Retina (tissue), 1 donor: ENCODE measurements around the gene TNRC6C.
"Not testable (repeated sequence)": the region's sequence is repeated elsewhere in the genome, so short reads cannot be mapped to it uniquely, and the experiment has no call there.

Experiments used
- DNase-seq: peaks from one replicate; pipeline ENCODE4 v3.0.0-alpha.2; 2016

The TNRC6C gene

DNA sequence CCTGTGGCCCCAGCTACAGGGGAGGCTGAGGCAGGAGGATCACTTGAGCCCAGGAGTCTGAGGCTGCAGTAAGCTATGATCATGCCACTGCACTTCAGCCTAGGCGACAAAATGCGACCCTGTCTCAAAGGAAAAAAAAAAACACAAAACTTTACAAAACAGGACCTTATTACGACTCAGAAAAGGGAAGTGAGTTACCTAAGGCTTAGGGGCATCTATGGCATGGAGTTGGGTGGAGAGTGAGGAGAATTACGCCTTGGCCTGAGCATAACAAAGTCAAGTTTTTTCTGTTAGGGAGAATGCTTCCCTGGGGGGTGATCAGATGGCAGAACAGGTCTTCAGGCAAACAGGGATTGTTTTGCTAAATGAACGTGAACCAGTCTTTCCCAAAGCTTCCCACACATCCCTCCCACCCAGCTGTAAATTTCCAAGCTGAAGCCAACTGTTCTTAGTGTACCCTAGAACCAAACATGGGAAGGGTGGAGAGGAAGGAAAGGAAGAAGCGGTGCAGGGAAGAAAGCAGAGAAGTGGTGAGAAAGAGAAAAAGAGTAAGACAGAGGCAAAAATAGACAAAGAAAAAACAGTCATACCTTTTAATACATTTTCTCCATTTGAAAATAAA lies 24.6 kb upstream of the TNRC6C start:
- no peak for DNase-seq

DNA sequence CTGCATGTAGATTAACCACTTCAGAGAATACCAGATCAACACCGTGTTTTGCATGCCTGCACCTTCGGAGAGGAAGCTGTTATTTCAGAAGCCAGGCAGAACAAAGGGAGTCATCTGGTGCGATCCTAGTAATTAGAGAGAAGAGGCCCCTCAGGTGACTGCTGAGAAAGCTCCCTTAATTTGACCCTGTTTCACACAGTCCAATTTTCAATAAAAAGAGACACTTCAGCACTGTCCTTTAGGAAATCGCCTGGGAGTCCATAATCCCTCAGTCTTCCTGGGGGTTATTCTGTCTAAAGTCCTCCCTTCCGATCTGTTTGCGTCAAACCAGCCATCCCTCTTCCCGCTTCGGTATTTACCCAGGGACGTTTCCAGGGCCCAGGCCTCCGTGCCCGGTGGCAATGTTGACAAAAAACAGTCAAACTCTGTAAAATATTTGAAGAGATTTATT lies 23.4 kb upstream of the TNRC6C start:
- DNase-seq, result peak; percentile 44

DNA sequence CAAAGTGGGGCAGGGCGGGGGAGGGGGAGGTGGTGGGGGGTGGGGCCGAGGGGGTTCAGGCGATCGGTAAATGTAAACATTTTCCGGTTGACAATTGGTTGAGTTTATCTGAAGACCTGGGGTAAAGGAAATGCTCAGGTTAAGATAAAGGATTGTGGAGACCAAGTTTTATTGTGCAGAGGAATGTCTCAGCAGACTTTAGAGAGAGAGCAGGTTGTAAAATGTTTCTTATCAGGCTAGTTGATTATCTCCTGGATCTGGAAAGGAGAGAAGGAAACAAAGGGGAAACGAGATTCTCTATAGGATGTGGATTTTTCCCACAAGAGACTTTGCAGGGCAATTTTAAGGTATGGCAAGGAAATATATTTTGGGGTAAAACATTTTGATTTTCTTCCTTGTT lies 22.8 kb upstream of the TNRC6C start:
- not testable (repeated sequence) for DNase-seq

DNA sequence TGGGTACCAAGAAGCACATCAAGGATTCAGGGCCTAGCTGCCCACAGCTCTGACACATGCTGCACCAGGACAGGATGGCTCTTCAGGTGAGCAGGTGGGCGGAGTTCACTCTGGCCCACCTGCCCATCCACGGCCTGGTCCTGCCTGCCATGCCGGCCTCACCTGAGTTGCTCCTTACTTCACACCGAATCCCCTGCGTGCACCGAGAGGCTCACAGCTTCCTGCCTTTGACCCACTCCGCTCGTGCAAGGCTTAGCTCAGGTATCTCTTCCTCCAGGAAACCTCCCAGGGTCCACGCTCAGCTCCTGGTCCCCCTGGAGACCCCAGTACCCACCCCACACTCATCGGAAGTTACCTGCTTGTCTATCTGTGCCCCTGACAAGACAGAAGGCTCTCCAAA lies 21.6 kb upstream of the TNRC6C start:
- DNase-seq, result no peak

DNA sequence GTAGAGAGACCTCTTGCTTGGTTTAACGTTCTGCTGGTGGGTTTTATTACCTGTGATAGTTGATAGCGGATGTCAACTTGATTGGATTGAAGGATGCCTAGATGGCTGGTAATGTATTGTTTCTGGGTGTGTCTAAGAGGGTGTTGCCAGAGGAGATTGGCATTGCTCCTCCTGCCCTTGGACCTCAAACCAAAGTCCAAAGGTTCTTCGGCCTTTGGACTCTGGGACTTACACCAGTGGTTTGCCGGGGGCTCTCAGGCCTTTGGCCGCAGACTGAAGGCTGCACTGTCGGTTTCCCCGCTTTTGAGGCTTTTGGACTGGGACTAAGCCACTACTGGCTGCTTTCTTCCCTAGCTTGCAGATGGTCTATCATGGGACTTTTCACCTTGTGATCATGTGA lies 17.5 kb upstream of the TNRC6C start:
- no peak for DNase-seq

DNA sequence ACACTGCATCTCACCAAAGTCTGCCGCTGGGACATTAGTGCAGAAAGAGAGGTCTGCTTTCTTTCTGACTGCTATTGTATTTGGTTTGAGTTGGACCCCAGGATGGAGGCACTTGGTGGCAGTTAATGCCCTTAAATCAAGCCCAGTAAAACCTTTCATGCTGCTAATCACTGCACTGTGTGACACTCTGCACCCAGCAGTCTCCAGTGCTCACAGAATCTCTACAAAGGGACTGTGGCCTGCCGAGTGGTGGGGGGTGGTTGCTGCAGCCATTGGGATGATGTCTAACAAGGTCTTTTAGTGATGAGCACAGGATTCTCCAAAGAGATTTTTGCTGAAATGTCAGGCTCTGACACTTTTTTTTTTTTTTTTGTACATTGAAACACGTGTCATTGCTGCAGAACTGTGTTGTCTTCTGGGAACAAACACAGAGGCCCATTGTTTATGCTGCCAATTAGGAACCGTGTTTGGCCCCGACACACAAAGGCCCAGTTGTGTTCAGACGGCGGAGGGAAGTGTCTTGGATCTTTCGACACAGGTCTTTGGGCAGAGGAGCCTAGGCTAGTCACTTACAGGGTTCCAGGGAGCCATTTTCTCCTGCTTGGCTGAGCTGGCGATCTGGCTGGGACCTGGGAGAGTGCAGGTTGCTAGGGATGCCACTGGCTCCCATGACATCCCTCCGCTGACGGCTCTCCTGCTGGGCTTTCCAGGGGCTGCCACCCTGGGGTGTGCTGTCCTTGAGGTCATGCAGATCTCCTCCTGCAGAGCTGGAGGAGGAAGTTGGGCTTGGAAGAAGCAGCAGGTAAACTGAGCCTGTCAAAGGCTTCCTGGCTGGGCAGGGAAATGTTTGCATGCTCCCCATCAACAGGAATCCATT lies 16.2 kb upstream of the TNRC6C start:
- peak; percentile 67 for DNase-seq

DNA sequence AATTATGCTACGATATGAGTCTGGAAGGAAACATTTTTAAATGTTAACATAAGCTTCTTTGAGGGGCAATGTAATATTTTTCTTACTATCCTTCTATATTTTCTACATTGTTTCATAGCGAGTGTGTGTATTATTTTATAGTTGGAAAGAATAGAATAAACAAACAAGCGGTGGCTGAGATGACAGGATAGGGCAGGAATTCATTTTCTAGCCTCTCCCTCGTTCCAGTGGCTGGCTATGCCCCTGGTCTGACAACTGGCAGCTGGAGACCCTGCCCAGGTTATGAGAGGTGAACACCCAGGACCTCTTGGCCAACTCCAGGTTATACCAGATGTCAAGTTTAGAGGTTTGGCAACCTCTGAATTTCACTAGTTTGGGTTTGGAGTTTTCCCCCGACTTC lies 14.5 kb upstream of the TNRC6C start:
- DNase-seq, result no peak

DNA sequence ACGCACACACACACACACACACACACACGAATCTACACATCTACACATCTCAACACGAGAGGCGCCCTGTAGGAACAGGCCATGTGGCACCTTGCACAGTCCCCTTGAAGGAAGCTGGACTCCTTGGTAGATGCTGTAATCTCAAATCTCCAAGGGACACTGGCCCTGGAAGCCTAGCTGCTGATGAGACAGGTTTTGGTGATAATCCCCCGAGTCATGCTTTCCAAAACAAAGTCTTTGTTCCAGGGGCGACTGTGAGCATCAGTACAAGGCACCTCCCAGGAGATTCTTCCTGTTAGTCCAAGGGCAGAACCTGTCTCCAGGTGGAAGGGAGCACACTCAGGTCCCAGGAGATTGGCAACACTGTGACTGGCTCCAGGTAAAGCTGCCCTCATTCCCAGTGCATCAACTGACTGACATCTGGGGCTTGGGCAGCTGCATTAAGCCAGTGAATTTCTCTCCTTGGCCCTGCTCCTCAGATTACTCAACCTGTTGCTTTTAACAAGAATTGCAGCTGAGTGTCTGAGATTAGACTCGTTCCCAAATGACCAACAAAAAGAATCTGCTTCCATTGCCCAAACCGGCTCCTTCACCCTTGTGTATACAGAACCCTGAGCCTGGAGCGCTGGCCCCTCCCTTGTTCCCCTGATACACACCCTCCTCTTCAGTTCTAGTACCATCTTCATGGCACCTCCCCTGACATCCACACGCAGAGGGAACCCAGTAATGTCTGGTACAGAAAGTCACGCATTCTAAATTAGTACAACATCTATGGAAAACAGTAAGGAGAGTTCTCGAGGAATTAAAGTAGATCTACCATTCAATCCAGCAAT lies 13.9 kb upstream of the TNRC6C start:
- DNase-seq, result no peak

DNA sequence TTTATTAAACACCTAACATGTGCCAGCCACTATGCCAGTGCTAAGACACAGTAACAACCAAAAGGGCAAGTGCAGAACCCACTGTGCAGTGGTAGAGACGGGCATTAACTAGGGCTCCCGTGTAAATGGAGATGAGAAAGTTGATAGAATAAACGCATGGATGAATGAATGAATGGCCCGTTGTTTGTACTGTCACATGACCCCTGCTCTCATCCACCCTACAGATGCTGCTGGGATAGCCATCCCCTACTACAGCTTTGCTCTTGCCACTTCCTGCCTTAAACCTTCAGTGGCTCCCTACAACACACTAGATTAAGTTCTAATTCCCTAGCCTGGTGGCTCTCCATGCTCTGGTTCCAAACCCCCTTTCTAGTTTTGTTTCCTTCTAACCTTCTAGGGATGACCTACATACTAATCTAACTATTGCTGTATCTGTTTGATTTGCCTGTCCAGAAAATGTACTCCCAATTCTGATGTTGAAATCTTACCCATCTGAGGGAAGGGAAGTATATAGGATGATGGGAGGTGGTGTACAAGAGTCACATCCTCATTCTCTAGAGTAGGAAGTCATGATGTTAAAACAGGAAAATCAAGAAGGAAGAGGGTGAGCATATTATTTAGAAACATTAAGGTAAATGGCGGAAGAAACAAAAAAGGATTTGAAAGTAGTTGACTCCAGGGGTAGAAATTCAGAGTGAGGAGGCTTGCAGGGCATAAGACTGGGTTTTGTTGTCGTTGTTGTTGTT lies 11.4 kb upstream of the TNRC6C start:
- no peak for DNase-seq

DNA sequence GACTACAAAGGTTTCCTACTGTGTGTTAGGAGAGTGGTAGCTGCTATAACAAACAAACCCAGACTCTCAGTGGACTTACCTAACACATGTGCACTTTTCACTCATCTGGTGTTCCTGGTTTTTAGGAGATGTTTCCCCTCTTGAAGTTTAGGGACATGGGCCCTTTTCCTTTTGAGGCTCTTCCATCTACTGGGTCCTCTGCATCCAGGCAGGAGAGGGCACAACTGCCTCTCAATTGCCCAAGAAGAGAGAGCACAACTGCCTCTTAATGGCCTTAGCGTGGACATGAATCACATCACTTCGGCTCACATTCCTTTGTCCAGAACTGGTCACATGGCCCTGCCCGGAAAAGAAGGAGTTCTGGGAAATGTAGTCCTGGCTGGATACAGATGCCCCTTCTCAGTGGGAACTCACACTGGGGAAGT lies 9.8 kb upstream of the TNRC6C start:
- peak; percentile 60 for DNase-seq

DNA sequence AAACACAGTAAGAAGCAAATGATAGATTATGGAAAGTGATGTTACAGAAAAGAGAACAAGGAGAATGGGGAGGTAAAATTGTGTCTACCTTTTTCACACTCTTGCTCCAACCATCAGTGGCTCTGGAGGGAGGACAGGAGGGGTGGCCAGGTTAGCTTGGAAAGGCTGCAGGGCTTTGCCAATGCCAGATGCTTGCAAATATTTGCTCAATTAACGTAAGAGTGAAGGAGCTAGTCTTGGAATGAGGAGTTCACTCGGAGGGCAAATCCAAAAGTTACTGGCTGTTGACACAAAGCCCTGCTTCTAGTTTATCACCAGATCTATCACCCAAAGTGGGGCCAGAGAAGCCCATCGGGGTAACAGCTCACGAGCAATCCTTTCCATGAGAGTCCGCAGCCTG lies 7.4 kb upstream of the TNRC6C start:
- no peak for DNase-seq

DNA sequence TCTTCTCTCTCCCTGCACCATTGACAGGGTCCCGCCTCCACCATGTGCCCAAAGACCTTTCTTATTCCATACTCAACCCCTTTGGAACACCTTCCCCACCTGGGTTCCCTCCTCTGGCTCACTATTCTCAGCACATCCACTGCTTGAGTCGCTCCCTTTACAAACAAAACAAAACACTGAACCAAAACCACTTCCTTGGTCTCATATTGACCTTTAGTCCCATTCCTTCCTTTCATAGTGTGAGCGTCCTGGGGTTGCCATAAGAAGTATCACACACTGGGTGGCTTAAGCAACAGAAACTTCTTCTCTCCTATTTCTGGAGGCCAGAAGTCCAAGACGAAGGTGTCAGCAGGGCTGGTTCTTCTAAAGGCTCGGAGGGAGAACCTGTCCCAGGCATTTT lies 6.1 kb upstream of the TNRC6C start:
- no peak for DNase-seq

DNA sequence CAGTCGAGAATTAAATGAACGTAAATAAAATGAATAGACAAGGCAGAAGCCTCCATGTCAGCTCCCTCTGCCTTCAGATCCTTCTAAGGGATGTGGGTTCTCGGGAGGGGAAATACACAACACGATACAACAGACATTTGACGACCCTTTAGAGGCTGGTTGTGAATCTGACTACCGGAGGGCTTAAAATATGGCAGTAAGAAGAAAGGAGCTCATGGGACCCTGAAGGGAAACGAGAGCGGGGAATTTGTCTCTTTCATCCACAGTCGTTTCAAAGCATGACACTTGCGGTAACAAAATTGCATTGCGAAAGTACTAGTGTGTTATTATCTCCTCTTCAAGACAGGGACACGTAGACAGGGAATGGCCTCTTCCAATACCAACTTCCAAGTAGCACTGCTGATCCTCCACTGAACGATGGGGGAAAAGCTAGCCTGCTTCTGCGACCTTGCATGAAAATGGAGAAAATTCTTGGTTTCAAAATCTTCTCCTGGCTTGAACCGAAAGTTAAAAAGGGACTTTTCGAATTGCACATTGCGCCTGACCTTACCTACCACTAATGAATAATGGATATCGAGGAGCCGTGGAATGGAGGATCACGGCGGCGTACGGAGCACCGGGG lies 1.2 kb upstream of the TNRC6C start:
- DNase-seq, result no peak

DNA sequence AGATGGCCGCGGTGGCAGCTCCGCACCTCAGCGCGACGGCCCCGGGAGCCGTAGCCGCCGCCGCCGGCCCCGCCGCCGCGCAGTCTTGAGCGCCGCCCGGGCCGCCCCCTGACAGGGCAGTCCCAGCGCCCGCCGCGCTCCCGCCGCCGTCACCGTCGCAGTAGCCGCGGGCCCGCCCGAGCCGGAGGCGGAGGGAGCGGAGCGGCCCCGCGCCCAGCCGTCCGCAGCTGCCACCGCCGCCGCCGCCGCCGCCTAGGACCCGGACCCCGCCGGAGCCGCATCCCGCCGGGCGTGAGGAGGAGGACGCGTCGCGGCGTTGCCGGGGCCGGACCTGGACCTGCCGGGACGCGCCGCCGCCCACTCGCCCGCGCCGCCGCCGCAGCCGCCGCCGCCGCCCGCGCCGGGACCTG lies 218 bp downstream of the TNRC6C start:
- no peak for DNase-seq

DNA sequence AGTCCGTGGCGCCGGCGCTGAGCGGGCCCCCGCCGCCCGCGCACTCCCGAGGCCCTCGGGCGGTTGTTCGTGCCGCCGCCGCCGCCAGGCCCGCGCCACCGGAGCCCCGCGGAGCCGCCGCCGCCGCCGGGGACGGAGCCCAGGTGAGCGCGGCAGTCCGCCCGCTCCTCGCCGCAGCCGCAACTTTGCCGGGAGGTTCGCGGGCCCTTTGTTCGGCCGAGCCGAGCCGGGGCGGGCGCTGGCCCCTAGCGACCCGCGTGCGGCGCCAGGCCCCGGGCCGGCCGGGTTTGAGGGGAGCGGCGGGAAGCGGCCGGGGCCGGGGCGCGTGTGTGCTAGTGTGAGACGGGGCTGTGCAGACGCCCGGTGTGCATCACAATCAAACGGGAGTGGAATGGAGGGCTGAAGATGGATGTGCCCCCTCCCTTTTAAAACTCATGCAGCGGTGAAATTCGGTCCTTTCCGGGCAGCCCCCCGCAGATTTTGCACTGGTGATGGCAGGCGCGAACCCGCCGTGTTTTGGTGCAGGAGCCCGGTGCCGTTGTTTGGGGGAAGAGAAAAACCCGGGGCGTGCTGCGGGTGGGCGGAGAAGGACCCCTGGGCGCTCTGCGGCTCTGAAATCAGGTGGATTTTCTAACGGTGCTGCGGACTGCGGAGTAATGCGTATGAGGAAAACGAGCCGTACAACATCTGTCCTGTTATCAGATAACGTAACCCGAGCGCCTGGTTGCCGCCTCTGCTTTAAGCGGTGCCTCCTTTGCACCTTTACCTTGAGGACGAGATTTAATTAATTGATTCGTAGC lies 823 bp downstream of the TNRC6C start:
- peak; percentile 72 for DNase-seq

DNA sequence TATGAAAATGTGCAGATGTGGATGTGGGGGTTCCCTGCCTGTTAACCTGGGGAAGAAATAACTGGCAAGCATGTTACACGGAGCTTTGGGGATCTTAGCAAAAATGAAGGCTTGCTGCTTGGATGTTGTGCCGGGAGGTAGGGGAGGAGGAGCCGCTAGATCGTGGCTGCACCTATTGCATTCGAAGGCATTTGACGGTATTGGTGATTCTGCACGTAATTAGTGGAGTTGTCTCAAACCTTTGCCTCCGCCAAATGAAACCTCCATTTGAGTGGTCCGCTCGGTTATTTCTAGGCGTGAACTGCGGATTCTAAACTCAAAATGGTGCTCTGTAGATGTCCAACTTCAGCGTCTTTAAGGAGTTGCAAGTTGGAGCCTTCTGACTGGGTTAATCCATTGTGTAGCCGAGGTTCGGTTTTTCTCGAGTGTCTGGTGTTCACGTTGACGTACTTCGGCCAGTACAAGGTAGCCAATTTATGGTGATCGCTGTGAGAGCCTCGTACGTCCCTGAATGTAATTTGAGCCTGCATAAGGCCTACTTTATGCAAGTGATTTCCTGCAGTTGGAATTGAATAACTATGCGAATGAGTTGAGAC lies 1.5 kb downstream of the TNRC6C start:
- DNase-seq, result peak; percentile 72

DNA sequence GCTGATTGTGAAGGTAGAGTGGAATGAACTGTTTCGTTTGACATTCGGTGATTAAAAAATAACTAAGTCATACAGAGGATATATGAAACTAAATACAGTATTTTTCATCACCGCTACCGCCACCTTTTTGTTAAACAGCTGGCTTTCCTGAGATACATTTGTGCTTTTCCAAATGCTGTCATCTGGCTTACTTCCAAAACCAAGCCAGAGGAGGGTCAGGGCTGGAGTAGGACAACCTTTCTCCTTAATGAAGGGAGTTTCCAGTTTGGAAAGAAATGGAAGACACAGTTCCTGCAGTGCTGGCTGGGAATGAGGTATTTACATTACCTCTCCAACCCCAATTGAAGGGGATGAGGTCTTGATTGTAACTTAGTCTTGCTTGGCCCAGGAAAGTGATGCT lies 3.2 kb downstream of the TNRC6C start:
- no peak for DNase-seq

DNA sequence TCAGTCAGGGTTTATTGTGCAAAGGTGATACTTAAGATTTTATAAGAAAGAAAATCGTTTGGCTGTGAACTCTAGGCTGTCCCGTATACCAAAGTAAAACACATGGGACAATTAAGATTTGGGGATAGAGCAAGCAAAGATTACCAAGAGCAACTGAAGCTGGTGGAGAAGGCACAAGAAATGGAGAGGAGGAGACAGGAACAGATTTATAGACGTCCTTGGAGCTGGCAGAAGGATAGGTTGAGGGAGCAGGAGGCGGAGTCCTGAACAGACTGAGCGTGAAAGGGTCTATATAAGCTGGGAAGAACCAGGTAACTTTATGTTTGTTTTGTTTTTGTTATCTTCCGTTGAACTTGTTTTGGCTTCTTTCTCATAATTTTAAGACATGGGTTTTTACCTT lies 3.8 kb downstream of the TNRC6C start:
- DNase-seq, result no peak

DNA sequence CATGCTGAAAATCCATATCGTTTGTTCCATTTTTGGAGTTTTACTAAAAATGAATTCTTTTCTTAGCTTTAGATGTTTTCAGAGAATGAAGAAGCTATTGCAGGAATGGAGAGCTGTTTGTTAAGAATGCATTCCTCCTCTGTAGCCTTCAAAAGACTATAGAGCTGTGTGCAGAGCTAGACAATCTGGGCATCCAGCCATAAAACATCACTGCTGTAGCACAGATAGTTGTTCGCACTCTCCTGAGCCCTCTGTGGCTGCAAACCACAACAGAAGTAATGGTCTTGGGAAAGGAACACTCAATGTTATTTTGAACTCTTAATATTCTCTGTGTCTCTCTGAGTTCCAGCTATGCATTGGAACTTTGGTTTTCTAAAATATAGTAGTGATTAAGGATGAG lies 4.9 kb downstream of the TNRC6C start:
- DNase-seq, result peak; percentile 38

DNA sequence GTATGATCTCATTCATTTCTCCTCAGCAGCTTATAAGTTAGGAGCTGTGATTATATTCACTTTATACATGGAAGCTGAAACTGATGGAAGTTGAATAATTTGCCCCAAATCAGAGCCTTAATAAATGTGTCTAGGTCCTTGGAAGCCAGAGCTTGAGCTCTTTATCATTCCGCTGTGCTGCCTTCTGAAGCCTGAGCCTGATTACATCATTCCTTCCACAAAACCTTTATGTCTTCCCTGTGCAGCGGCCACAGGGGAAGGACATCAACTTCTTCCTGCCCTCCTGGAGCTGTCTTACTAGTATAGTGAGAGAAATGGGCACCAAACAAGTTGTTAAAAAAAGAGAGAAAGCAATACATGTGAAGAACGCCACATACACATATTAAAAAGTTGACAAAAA lies 6.8 kb downstream of the TNRC6C start:
- no peak for DNase-seq

DNA sequence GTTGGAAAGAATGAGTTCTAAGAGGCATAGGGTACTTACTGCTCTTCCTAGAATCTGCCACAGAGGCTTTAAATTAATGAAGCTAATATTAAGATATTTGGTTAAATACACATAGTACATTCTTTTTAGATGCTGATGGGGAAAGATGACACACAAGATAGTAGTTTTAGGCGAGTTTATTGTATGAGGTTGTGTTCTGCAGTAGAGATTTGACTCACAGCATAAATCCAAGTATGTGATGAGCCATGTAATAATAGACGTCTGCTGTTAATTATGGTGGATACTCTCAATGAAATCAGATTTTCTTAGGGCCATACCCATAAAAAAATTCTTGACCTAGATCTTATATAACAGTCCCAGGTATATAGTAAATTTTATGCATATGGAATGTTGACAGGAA lies 8.0 kb downstream of the TNRC6C start:
- no peak for DNase-seq
